Body of pancreas (tissue), 4 donors: Measurements from ENCODE around the gene ZSCAN5C.
"Not testable (repeated sequence)": the region's sequence is repeated elsewhere in the genome, so short reads cannot be mapped to it uniquely, and the experiment has no call there.

Source experiments
- CTCF ChIP-seq, 7 experiments: fragments of 450-650 bp in 4 of 7; fragments of 200-600 bp in 3 of 7; sonication (generic) in 3 of 7; IDR thresholded peaks; one replicate each; pipeline ENCODE4 v1.5.1; 2016 to 2019; ENCODE audit warnings: antibody characterized with exemption in 7 of 7
- POLR2A ChIP-seq, 3 donors: fragments of 450-650 bp; IDR thresholded peaks; one replicate each; pipeline ENCODE4 v1.6.1; 2016; ENCODE audit warnings: antibody characterized with exemption in 3 of 3, mild to moderate bottlenecking in 2 of 3

DNA sequence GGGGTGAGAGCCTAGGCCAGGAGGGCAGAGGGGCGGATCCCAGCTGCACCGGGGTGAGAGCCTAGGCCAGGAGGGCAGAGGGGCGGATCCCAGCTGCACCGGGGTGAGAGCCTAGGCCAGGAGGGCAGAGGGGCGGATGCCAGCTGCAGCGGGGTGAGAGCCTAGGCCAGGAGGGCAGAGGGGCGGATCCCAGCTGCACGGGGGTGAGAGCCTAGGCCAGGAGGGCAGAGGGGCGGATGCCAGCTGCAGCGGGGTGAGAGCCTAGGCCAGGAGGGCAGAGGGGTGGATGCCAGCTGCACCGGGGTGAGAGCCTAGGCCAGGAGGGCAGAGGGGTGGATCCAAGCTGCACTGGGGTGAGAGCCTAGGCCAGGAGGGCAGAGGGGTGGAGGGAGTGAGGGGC lies 25.8 kb upstream of the ZSCAN5C start:
- TF ChIP-seq CTCF, POLR2A (IDR thresholded peaks at IDR 0.05): not testable (repeated sequence)
